ENCODE data around the gene HDAC4.
"Not testable (repeated sequence)": the region's sequence is repeated elsewhere in the genome, so short reads cannot be mapped to it uniquely, and the experiment has no call there.

HDAC4 gene

GRCh38 chr2:239181074-239181902 is 219.5 kb downstream of the HDAC4 start:
- H3K36me3 ChIP-seq (ENCODE audit: control insufficient read depth, insufficient read depth, low read length), result no peaks in the 10 kb centered on the region
- H3K9ac ChIP-seq (ENCODE audit: low read length), result no peak overlapping the region
- H3K4me3 ChIP-seq (ENCODE audit: low read length), result no peak overlapping the region
- H3K4me1 ChIP-seq (ENCODE audit: control insufficient read depth, insufficient read depth, low read length), result peaks cover 15% of the 10 kb centered on the region
- H3K9me3 ChIP-seq (ENCODE audit: control insufficient read depth, low read length), result no peaks in the 10 kb centered on the region
- no peaks in the 10 kb centered on the region for H3K27me3 ChIP-seq (ENCODE audit: control insufficient read depth, insufficient read depth, low read length)

GRCh38 chr2:239180526-239181073 is 220.2 kb downstream of the HDAC4 start:
- Histone ChIP-seq H3K36me3 (ENCODE audit: control insufficient read depth, insufficient read depth, low read length) (no peaks in the 10 kb centered on the region), H3K27me3 (ENCODE audit: control insufficient read depth, insufficient read depth, low read length) (no peaks in the 10 kb centered on the region), H3K9ac (ENCODE audit: low read length) (no peak overlapping the region), H3K4me1 (ENCODE audit: control insufficient read depth, insufficient read depth, low read length) (peaks cover 15% of the 10 kb centered on the region), H3K4me3 (ENCODE audit: low read length) (no peak overlapping the region), H3K9me3 (ENCODE audit: control insufficient read depth, low read length) (no peaks in the 10 kb centered on the region)

- no peaks in the 10 kb centered on the region for H3K36me3 ChIP-seq (ENCODE audit: control insufficient read depth, insufficient read depth, low read length)
- H3K9ac ChIP-seq (ENCODE audit: low read length), result no peak overlapping the region
- peaks cover 15% of the 10 kb centered on the region for H3K4me1 ChIP-seq (ENCODE audit: control insufficient read depth, insufficient read depth, low read length)
- H3K27me3 ChIP-seq (ENCODE audit: control insufficient read depth, insufficient read depth, low read length), result no peaks in the 10 kb centered on the region
- H3K4me3 ChIP-seq (ENCODE audit: low read length), result no peak overlapping the region
- no peaks in the 10 kb centered on the region for H3K9me3 ChIP-seq (ENCODE audit: control insufficient read depth, low read length)
Observed at GRCh38 chr2:239179851-239180371, 220.9 kb downstream of the HDAC4 start.

- Histone ChIP-seq H3K36me3 (ENCODE audit: control insufficient read depth, insufficient read depth, low read length) (no peaks in the 10 kb centered on the region), H3K27me3 (ENCODE audit: control insufficient read depth, insufficient read depth, low read length) (no peaks in the 10 kb centered on the region), H3K4me3 (ENCODE audit: low read length) (no peak overlapping the region), H3K9me3 (ENCODE audit: control insufficient read depth, low read length) (no peaks in the 10 kb centered on the region), H3K9ac (ENCODE audit: low read length) (no peak overlapping the region), H3K4me1 (ENCODE audit: control insufficient read depth, insufficient read depth, low read length) (peaks cover 15% of the 10 kb centered on the region)
Observed at GRCh38 chr2:239178954-239179353, 221.9 kb downstream of the HDAC4 start.

GRCh38 chr2:239178484-239178883 is 222.3 kb downstream of the HDAC4 start:
- H3K36me3 ChIP-seq (ENCODE audit: control insufficient read depth, insufficient read depth, low read length), result no peaks in the 10 kb centered on the region
- H3K4me1 ChIP-seq (ENCODE audit: control insufficient read depth, insufficient read depth, low read length), result peaks cover 15% of the 10 kb centered on the region
- H3K9me3 ChIP-seq (ENCODE audit: control insufficient read depth, low read length), result no peaks in the 10 kb centered on the region
- H3K4me3 ChIP-seq (ENCODE audit: low read length), result no peak overlapping the region
- H3K9ac ChIP-seq (ENCODE audit: low read length), result no peak overlapping the region
- H3K27me3 ChIP-seq (ENCODE audit: control insufficient read depth, insufficient read depth, low read length), result no peaks in the 10 kb centered on the region

- H3K4me3 ChIP-seq (ENCODE audit: low read length), result no peak overlapping the region
- H3K9ac ChIP-seq (ENCODE audit: low read length), result no peak overlapping the region
- peaks cover 15% of the 10 kb centered on the region for H3K4me1 ChIP-seq (ENCODE audit: control insufficient read depth, insufficient read depth, low read length)
- H3K36me3 ChIP-seq (ENCODE audit: control insufficient read depth, insufficient read depth, low read length), result no peaks in the 10 kb centered on the region
- no peaks in the 10 kb centered on the region for H3K9me3 ChIP-seq (ENCODE audit: control insufficient read depth, low read length)
- no peaks in the 10 kb centered on the region for H3K27me3 ChIP-seq (ENCODE audit: control insufficient read depth, insufficient read depth, low read length)
Observed at GRCh38 chr2:239177908-239178307, 222.9 kb downstream of the HDAC4 start.

- no peaks in the 10 kb centered on the region for H3K9me3 ChIP-seq (ENCODE audit: control insufficient read depth, low read length)
- H3K4me3 ChIP-seq (ENCODE audit: low read length), result no peak overlapping the region
- H3K36me3 ChIP-seq (ENCODE audit: control insufficient read depth, insufficient read depth, low read length), result no peaks in the 10 kb centered on the region
- peaks cover 15% of the 10 kb centered on the region for H3K4me1 ChIP-seq (ENCODE audit: control insufficient read depth, insufficient read depth, low read length)
- no peaks in the 10 kb centered on the region for H3K27me3 ChIP-seq (ENCODE audit: control insufficient read depth, insufficient read depth, low read length)
- H3K9ac ChIP-seq (ENCODE audit: low read length), result no peak overlapping the region
Observed at GRCh38 chr2:239177325-239177724, 223.5 kb downstream of the HDAC4 start.

GRCh38 chr2:239176138-239176803 is 224.5 kb downstream of the HDAC4 start:
- not testable (repeated sequence) for H3K9me3 ChIP-seq (ENCODE audit: control insufficient read depth, low read length); H3K4me3 ChIP-seq (ENCODE audit: low read length); H3K36me3 ChIP-seq (ENCODE audit: control insufficient read depth, insufficient read depth, low read length); H3K9ac ChIP-seq (ENCODE audit: low read length); H3K27me3 ChIP-seq (ENCODE audit: control insufficient read depth, insufficient read depth, low read length); H3K4me1 ChIP-seq (ENCODE audit: control insufficient read depth, insufficient read depth, low read length)

GRCh38 chr2:239175181-239175580 is 225.6 kb downstream of the HDAC4 start:
- no peak overlapping the region for H3K9ac ChIP-seq (ENCODE audit: low read length)
- H3K4me1 ChIP-seq (ENCODE audit: control insufficient read depth, insufficient read depth, low read length), result no peaks in the 10 kb centered on the region
- no peaks in the 10 kb centered on the region for H3K36me3 ChIP-seq (ENCODE audit: control insufficient read depth, insufficient read depth, low read length)
- H3K9me3 ChIP-seq (ENCODE audit: control insufficient read depth, low read length), result no peaks in the 10 kb centered on the region
- no peak overlapping the region for H3K4me3 ChIP-seq (ENCODE audit: low read length)
- no peaks in the 10 kb centered on the region for H3K27me3 ChIP-seq (ENCODE audit: control insufficient read depth, insufficient read depth, low read length)

GRCh38 chr2:239173301-239173700 is 227.5 kb downstream of the HDAC4 start:
- H3K4me1 ChIP-seq (ENCODE audit: control insufficient read depth, insufficient read depth, low read length), result no peaks in the 10 kb centered on the region
- H3K36me3 ChIP-seq (ENCODE audit: control insufficient read depth, insufficient read depth, low read length), result no peaks in the 10 kb centered on the region
- no peak overlapping the region for H3K9ac ChIP-seq (ENCODE audit: low read length)
- H3K9me3 ChIP-seq (ENCODE audit: control insufficient read depth, low read length), result no peaks in the 10 kb centered on the region
- no peaks in the 10 kb centered on the region for H3K27me3 ChIP-seq (ENCODE audit: control insufficient read depth, insufficient read depth, low read length)
- no peak overlapping the region for H3K4me3 ChIP-seq (ENCODE audit: low read length)

- no peaks in the 10 kb centered on the region for H3K9me3 ChIP-seq (ENCODE audit: control insufficient read depth, low read length)
- H3K4me1 ChIP-seq (ENCODE audit: control insufficient read depth, insufficient read depth, low read length), result no peaks in the 10 kb centered on the region
- no peaks in the 10 kb centered on the region for H3K36me3 ChIP-seq (ENCODE audit: control insufficient read depth, insufficient read depth, low read length)
- H3K9ac ChIP-seq (ENCODE audit: low read length), result no peak overlapping the region
- no peaks in the 10 kb centered on the region for H3K27me3 ChIP-seq (ENCODE audit: control insufficient read depth, insufficient read depth, low read length)
- H3K4me3 ChIP-seq (ENCODE audit: low read length), result no peak overlapping the region
Observed at GRCh38 chr2:239171643-239172042, 229.2 kb downstream of the HDAC4 start.

Measured in mucosa of stomach (tissue), 1 donor.